ENCODE results near the gene KIF18B.

The KIF18B gene

DNA sequence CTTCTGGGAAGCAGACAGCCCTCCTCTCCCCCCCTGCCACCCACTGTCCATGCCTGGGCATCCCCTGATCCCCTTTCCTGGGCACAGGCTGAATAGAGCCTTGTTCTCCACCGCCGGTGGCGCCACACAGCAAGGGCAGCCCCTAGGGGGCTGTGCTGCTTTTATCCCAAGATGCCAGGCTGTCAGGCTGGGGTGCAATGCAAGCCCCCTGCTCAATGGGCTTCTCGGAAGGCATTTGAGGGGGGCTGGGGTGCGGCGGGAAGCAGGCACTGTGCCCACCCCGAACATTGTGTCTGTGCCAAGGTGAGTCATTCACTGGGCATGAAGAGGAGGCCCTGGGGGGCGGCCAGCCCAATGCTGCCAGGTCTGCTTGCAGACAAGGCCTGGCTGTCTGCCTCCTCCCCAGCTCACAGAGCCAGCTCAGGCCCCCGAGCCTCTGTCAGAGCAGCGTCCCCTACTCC lies 30.8 kb downstream of the KIF18B start:
- no peak for DNase-seq

DNA sequence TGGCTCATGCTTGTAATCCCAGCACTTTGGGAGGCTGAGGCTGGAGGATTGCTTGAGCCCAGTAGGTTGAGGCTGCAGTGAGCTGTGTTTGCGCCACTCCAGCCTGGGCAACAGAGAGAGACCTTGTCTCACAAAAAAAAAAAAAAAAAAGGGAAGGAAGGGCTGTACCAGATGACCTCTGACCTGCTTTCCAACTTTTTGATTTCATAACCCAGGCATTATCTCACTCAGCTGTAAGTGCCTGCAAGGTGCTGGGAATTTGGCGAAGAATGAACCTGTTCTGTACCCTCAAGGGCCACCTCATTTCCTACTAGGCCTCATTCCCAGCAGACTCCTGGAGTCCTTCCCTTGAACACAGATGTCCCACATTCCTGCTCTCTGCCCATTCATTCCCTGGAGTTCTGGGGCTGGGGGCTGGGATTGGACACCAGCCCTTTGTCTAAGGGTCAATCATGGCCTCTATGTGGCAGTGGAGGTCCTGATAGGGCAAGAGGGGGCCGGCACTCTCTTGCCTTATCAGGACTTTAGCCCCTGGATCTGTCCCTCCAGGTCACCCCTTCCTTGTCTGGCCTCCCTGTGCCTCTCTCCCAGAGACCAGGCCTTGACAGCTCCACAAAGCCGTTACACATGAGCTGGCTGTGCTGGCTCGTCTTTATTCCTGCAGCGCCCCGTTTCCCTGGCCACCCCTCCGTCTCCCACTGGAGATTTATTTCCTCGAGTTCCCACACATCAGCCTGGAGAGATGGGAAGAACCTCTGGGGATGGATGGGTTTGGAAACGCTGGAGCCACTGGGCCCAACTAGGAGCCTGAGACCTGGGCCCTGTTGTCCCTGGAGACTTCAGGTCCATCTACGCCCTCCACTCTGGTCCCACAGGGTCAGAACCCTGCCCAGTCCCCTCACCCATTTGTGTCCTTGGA lies 31.5 kb downstream of the KIF18B start:
- peak; percentile 53 to 61 for DNase-seq

DNA sequence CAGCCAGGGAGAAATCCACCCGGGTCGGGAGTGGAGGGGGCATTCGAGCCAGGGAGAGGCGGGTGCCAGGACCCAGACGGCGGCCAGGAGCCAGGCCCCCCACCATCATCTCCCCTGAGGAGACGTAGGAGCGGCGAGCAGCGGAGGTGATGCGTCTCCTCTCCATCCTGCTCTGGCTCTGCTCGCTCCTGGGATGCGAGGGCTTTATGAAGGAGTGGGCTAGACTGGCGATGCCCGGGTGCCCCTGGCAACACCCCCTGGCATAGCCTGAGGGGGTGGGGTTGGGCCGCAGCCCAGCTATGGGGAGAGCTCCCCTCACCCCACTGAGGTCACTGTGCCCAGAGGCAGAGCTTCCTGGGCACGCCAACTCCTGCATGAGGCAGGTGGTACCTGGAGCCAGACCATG lies 32.2 kb downstream of the KIF18B start, which contains the start of gene GFAP:
Gene GFAP (minus strand): TSS at position 180 of the 406 bp plus-strand sequence. CDS start 14 bp downstream, at position 166.
- DNase-seq: no peak

DNA sequence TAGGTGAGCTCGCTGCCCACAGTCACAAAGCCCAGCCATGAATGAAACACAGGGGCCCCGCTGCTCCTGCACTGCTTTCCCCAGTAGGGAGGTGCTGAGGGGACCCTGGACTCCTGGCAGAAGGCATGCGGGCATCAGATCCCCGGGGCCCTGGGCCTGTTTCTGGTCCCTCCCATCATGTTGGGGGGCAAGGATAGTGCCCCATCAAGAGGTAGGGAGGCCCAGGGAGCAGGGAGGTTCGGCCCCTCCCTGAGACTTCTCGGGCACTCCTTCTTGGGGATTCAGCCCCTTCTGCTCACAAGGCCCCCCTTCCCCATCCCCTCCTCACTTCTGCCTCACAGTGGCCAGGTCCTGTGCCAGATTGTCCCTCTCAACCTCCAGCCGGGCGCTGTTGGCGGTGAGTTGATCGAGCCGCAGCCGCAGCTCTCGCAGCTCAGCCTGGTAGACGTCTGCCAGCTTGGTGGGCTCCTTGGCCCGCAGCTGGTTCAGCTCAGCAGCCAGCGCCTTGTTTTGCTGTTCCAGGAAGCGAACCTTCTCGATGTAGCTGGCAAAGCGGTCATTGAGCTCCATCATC lies 32.8 kb downstream of the KIF18B start:
- no peak for DNase-seq

DNA sequence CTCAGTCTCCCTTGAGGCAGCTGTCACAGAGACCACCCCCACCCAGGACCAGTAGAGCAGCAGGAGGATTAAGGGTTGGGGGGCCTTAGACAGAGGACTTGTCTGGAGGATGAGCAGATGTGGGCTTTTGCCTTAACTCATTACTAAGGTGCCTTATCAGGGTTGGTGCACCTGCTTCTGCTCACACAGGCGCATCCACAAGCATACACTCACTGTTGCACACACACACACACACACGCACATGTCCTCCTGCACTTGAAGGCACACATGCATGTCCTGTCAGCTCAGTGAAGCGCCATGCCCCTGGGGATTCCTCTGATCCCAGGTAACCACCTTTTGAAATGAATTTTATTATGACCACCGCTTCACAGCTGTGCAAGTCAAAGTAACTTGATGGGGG lies 33.4 kb downstream of the KIF18B start:
- DNase-seq: no peak

DNA sequence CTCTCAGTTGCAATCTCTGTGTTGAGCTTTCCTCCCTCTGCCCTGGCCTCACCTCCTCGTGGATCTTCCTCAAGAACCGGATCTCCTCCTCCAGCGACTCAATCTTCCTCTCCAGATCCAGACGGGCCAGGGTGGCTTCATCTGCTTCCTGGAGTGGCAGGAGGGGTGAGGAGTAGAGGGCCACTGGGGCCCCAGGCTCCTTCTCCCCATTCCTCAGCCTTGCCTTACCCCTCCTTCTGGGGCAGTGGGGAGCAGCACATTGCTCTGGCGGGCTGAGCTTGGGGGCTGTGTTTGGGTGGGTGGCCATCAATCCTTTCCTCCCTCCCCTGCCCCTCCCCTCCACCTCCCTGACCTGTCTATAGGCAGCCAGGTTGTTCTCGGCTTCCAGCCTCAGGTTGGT lies 33.9 kb downstream of the KIF18B start:
- DNase-seq: no peak

DNA sequence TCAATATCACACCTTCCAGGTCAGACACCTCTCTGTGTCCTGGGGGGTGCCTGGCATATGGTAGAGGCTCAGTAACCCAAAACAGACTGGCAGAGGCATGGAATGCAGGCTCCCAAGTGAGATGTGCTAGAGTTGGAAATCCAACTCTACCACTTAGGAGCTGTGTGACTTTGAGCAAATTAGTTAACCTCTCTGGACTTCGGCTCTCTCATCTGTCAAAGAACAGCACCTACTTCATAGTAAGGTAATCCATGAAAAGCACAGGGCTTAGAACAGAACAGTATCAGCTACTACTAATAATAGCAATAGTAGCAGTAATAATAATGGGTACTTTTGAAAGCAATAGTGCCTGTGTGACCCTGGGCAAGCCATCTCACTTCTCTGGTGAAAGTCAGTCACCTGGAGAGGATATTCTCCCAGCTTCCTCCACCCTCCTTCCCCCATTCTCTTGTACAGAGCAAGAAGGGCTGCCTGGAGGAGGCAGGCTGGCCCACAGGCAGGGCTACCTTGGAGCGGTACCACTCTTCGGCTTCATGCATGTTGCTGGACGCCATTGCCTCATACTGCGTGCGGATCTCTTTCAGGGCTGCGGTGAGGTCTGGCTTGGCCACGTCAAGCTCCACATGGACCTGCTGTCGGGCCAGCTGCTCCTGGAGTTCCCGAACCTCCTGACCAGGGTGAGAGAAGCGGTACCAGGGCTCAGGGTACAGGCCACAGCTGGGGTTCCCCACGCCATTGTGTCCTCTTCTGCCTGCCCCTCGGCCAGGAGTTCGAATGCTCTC lies 34.6 kb downstream of the KIF18B start:
- no peak for DNase-seq

DNA sequence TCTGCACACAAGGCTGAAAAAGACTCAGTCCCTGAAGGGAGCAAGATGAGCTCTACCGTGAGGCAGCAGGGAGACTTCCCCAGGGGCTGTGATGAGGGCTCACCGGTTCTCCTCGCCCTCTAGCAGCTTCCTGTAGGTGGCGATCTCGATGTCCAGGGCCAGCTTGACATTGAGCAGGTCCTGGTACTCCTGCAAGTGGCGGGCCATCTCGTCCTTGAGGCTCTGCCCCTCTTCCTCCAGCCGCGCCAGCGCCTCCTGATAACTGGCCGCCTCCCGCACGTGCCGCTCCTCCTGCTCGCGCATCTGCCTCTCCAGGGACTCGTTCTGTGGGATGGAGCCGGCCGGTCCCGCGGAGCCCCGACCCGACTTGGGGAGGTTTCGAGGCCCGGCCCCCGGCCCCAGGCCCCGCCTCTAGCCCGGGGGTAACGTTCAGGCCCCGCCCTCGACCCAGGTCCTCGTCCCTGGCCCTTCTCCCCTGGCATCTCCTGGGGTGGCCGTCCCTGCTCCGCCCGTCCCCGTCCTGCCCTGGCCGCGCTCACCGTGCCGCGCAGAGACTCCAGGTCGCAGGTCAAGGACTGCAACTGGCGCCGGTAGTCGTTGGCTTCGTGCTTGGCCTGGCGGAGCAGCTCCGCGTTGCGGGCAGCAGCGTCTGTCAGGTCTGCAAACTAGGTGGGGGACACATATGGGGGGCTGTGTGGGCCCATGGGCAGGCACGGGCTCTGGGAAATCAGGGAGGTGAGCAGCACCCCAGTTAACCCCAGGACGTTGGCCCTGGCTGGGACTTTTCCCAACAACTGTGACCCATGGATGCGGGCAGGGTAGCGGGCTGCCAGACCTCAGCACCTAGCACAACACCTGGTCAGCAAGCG lies 36.2 kb downstream of the KIF18B start:
- peak; percentile 32 to 46 for DNase-seq

DNA sequence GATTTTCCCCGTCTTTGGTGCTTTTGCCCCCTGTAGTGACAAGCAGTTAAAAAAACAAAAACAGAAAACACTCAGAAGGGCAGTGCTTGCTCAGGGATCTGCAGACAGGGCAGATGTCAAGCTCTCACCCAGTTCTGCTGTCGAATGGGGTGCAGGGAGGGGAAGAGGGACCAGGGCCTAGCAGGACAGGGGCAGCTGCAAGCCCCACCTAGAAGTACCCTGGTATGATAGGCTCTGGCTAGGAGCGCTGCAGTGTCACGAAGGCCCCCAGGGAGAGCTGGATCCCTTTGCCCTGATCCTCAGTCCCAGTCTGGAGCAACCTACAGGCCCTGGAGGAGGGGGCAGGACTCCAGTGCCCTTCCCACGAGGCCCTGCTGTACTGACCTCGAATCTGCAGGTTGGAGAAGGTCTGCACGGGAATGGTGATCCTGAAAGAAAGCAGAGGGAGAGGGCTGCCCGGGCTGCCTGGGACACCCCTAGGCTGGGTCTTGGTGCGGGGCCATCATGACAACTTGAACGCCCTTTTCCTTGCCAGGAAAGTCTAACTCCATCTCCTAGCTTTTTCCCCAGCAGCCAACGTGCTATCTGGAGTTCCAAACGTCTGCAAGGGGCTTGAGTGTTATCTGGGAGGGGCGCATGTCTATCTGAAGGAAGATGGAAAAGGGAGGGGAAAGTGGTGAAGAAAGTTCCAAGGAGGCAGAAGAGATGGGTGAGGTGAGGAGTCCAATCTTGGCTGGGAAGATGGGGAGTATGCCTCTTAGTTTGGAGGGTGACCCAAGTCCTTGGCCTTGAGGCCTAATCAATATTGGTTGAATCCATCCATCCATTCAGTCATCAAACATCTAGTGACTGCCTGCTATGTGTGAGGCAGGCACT lies 37.1 kb downstream of the KIF18B start:
- no peak for DNase-seq

DNA sequence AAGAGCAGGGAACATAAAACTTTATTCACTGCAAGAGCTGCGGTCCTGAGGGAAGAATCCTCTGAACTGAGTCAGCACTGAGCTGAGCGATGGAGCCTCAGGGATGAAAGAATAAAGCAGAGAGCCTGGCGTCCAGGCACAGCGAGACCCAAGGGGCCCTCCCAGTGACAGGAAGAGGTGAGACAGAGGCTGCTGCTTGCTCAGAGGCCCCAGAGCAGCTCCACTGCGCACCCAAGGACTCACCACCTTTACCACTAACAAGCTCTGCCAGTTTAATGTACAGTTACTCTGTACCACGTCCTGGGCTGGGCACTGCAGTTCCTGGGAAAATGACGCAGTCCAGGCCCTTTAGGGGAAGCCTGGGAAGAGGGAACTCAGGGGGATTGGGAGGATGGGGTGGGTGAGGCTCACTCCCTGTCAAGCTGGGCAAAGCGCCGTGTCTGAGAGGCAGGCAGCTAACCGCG lies 37.9 kb downstream of the KIF18B start:
- no peak for DNase-seq

DNA sequence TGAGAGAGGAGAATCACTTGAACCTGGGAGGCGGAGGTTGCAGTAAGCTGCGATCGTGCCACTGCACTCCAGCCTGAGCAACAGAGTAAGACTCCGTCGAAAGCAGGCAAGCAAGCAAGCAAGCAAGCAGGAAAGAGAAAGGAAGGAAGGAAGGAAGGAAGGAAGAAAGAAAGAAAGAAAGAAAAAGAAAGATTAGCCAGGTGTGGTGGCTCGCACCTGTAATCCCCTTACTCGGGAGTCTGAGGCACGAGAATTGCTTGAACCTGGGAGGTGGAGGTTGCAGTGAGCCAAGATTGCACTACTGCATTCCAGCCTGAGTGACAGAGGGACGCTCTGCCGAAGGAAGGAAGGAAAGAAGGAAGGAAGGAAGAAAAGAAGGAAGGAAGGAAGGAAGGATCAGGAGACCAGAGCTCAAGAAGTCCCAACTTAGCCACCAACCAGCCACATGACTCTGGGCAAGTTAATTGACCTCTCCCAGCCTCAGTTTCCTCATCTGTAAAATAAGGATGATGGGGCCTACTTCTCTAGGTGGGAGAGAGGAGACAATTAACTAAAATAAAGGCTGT lies 38.7 kb downstream of the KIF18B start:
- no peak for DNase-seq

DNA sequence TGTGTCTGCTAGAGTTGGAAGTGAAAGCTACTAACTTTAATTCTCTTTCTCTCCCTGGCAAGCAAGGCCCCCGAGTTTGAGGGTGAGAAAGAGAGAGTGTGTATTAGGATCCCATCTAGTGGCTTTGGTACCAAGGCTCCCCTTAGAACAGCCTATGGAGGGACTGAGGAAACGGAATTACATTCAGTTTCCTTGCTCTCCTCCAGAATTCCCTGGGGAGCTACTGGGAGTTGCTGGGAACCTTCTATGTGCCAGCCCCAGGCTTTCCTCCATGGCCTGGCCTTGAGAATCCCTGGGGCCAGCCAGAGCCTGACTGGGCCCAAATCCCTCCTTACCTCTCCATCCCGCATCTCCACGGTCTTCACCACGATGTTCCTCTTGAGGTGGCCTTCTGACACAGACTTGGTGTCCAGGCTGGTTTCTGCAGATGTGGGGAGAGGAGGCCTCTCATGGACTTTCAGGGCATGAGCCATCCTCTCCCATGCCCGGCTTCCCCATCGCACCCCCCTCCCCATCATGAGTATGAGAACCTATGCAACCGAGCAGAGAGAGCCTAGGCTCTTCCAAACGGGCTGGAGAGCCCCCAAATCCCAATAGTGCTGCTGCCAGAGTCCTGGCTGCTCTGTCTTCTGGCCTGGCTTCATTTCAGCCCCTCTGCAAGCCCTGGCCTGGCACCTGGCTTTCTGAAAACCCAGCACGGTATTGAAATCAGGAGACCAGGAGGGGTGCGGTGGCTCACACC lies 39.7 kb downstream of the KIF18B start:
- DNase-seq: no peak

DNA sequence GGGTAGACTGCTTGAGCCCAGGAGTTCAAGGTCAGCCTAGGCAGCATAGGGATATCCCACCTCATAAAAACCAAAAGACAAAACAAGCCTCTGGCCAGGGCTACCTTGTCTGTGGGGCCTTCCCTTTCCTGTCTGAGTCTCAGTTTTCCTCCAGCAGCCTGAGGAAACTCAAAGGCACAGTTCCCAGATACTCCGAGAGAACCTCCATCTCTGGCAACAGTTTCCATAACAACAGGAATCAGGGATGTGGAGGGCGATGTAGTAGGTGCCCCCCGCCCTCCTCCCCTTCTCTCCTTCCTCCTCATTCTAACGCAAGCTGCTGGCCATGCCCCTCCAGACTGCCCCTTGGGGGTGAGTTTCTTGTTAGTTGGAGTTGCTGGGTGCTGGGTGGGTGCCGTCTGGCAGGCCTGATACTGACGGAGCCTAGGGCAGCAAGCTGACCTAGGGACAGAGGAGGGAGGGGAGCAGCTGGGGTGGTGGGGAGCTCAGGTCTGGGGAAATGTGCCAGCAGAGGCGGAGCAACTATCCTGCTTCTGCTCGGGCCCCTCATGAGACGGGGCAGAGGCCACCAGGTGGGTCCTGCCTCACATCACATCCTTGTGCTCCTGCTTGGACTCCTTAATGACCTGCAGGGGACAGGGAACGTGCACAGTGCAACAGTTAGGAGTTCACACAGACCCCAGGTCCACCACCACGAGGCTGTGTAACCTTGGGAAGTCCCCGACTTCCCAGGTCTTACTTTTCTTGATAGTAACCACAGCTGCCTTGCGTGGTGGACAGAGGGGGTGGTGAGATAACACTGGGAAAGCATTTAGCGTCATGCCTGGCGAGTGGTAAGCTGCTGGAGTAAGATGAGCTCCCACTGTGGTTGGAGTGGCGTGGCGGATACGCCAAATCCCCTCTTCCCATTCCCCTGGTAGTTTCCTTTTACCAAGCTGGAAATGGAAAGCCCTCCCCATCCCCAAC lies 40.5 kb downstream of the KIF18B start:
- no peak for DNase-seq

DNA sequence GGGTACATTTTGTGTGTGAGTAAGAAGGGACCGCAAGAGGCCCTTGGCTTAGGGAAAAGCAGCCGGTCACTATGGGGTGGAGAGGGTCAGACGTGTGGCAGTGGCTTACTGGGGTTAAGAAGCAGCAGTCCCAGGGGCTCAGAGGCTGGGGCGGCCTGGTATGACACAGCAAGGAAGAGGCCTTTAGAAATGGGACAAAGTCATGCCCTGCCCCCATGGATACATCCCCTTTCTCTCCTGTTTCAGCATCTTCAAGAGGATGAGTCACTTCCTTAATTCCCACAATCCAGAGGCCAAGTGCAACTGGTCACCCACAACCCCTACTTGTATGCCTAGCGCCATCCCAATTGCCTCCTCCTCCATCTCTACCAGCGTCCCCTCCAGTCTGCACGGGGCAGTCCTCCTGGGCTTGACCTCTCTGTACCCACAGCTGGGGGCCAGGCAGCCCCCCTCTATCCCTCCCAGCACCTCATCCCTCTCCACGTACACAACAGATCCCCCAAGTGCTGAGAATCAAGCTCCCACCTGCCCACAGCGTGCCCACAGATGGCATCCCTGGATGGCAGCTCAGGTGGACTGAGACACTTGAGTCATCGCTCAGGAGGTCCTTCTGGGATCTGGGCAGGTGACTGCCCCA lies 41.4 kb downstream of the KIF18B start:
- DNase-seq: peak; percentile 71 to 82

DNA sequence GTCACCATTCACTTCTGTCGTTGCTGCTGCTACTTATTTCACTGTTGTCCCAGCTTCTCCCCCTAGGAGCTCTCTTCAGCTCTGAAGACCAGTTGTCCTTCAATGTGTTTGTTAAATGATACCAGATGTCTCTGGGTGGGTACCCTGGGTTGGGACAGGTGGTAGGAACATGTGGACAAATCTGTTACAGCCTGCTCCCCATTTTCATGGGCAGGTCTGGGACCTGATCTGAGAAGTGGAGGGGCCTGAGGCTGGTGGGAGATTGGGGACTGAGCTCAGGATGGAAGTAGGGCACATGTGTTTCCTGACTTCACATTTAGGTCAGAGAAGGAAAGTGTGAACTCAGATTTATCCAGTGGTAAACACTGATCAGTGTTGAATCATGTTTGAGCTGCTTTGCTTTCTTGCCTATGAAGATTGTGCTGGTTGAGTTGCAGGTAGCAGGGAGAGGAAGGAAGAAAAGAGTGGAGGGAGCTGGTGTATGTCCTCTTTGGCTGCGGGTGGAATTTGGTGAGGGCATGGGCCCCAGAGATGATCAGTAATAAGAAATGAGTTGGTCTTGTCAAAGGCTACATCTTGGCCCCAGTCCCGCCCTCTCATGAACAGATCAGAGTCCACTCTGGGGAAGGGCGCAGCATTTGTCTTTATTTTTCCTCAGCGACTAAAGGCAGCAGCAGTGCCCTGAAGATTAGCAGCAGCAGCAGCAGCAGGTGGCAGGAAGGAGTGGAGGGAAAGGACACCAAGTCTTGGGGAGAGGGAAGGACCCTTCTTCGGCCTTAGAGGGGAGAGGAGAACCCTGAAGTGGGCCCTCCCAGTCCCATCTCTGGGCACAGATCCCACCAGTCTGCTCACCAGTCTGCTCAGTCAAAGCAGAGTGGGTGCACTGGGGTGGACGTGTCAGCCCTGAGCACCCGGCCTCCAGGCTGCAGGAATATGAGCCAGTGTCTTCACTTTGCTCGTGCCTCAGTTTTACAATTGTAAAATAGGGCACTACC lies 42.3 kb downstream of the KIF18B start:
- DNase-seq: no peak

DNA sequence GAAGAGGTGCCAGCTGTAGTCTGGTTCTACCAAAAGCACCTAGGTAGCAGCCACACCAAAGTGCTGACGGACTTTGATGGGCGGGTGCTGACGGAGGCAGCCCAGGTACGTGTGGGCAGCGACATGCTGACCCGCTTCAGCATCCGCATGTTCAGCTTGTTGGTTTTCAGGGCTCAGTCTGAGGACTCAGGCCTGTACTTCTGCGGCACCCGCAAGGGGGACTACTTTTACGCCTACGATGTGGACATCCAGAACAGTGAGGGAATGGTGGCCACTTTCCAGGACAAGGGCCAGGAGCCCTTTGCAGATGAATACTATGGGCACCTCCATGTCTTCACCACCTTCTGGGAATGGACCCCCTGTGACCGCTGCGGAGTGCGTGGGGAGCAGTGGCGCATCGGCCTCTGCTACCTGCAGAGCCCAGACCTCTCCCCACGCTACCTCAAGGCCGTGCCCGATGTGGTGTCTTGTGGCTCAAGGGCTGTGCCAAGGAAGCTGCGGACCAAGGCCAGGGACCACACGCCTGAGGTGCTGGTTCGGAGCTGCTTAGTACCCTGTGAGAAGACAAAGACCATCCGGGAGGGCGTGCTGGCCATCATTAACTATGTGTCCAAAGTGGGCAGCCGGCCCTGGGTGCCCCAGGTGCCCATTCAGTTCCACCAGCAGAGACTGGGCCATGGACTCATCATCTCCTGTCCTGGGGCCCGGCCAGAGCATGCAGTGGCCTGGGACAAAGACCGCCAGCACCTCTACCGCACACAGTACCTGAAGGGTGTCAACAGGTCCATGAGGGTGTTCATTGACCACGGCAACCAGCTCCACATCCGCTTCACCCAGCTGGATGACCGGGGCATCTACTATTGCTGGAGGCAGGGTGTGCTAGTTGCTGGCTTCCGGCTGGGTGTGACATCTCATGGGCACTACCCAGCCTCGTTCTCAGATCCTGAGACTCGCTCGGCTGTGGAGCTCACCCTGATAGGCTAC lies 43.3 kb downstream of the KIF18B start:
- DNase-seq: no peak
